NCI-H1417 treated with DMSO at 0.1 percent for 48 hours (cell line): Measurements from ENCODE around the gene GRID1.
A peak's percentile ranks its signal among the peaks of the same experiment; 100 is the strongest.

Experiments
- DNase-seq: peaks from one replicate; lab custom pipeline; 2025; lab: John Stamatoyannopoulos, UW

Gene GRID1

GRCh38 chr10:85925201-85925750 is 441.3 kb downstream of the GRID1 start:
- DNase-seq: no peak

- no peak for DNase-seq
Observed at GRCh38 chr10:85924382-85925102, 442.1 kb downstream of the GRID1 start.

GRCh38 chr10:85922356-85923129 is 444.1 kb downstream of the GRID1 start:
- no peak for DNase-seq

GRCh38 chr10:85921789-85922188 is 444.8 kb downstream of the GRID1 start:
- no peak for DNase-seq

GRCh38 chr10:85920311-85920710 is 446.3 kb downstream of the GRID1 start:
- DNase-seq: no peak

- no peak for DNase-seq
Observed at GRCh38 chr10:85919491-85920021, 447.0 kb downstream of the GRID1 start.

- DNase-seq: no peak
Observed at GRCh38 chr10:85918371-85918770, 448.2 kb downstream of the GRID1 start.

GRCh38 chr10:85917601-85918000 is 449.0 kb downstream of the GRID1 start:
- DNase-seq: no peak

GRCh38 chr10:85916994-85917573 is 449.5 kb downstream of the GRID1 start:
- DNase-seq: peak; percentile 56

- no peak for DNase-seq
Observed at GRCh38 chr10:85916286-85916685, 450.3 kb downstream of the GRID1 start.

GRCh38 chr10:85915245-85915846 is 451.2 kb downstream of the GRID1 start:
- no peak for DNase-seq

- no peak for DNase-seq
Observed at GRCh38 chr10:85914720-85915119, 451.9 kb downstream of the GRID1 start.

- no peak for DNase-seq
Observed at GRCh38 chr10:85908462-85908861, 458.1 kb downstream of the GRID1 start.

GRCh38 chr10:85902051-85902450 is 464.5 kb downstream of the GRID1 start:
- DNase-seq: no peak

- DNase-seq: no peak
Observed at GRCh38 chr10:85901599-85901998, 465.0 kb downstream of the GRID1 start.

GRCh38 chr10:85900487-85900886 is 466.1 kb downstream of the GRID1 start:
- DNase-seq: no peak

- DNase-seq: no peak
Observed at GRCh38 chr10:85900061-85900460, 466.5 kb downstream of the GRID1 start.

- DNase-seq: no peak
Observed at GRCh38 chr10:85891472-85891871, 475.1 kb downstream of the GRID1 start.

GRCh38 chr10:85888559-85888958 is 478.0 kb downstream of the GRID1 start:
- no peak for DNase-seq

GRCh38 chr10:85888004-85888403 is 478.6 kb downstream of the GRID1 start:
- no peak for DNase-seq

- no peak for DNase-seq
Observed at GRCh38 chr10:85874208-85874607, 492.4 kb downstream of the GRID1 start.

GRCh38 chr10:85873063-85873462 is 493.5 kb downstream of the GRID1 start:
- DNase-seq: no peak
